Astrocyte (in vitro differentiated cells and primary cell): ENCODE measurements around the gene DOCK3. TPM values are rescaled to one million over a fixed set of nuclear protein-coding genes. Genes with fewer than 3 reads are reported as not detected.

Experiments
- DNase-seq: peaks from one replicate; pipeline ENCODE4 v3.0.0-alpha.2; 2010; ENCODE audit warnings: low read depth
- FAIRE-seq: peaks from 2 replicates; lab custom pipeline; 2011; peaks lifted over from hg19 to GRCh38; lab: Jason Lieb, UNC
- H2AFZ ChIP-seq: 2 replicates; pipeline ENCODE4 v1.6.0; 2012; ENCODE audit warnings: low read depth, low read length, inconsistent platforms
- H3K27ac ChIP-seq: 2 replicates; pipeline ENCODE4 v1.5.1; 2011; ENCODE audit warnings: low read depth, low read length, inconsistent platforms
- H3K27me3 ChIP-seq: 2 replicates; pipeline ENCODE4 v1.6.0; 2011; ENCODE audit warnings: low read length, inconsistent platforms; ENCODE audit not compliant: insufficient read depth
- H3K36me3 ChIP-seq: 2 replicates; pipeline ENCODE4 v1.5.1; 2011; ENCODE audit warnings: low read length, inconsistent platforms; ENCODE audit not compliant: insufficient read depth
- H3K4me1 ChIP-seq: 2 replicates; pipeline ENCODE4 v1.5.1; 2011; ENCODE audit warnings: low read length, inconsistent platforms; ENCODE audit not compliant: insufficient read depth
- H3K4me2 ChIP-seq: 2 replicates; pipeline ENCODE4 v1.6.0; 2012; ENCODE audit warnings: low read length, inconsistent platforms
- H3K4me3 ChIP-seq: 2 replicates; pipeline ENCODE4 v1.5.1; 2011; ENCODE audit warnings: low read depth, mild to moderate bottlenecking, low read length, inconsistent platforms; ENCODE audit not compliant: insufficient read depth
- H3K79me2 ChIP-seq: 2 replicates; pipeline ENCODE4 v1.6.0; 2012; ENCODE audit warnings: mild to moderate bottlenecking, low read length, inconsistent platforms; ENCODE audit not compliant: insufficient read depth
- H3K9ac ChIP-seq: 2 replicates; pipeline ENCODE4 v1.6.0; 2012; ENCODE audit warnings: mild to moderate bottlenecking, low read length, inconsistent platforms
- H3K9me3 ChIP-seq: 2 replicates; pipeline ENCODE4 v1.5.1; 2012; ENCODE audit warnings: low read depth, mild to moderate bottlenecking, low read length, inconsistent platforms; ENCODE audit not compliant: insufficient read depth
- H4K20me1 ChIP-seq: 2 replicates; pipeline ENCODE4 v1.6.0; 2012; ENCODE audit warnings: low read length, inconsistent platforms; ENCODE audit not compliant: insufficient read depth
- H3K27ac Mint-ChIP-seq: one replicate; pipeline ENCODE4 v1.8.0; 2021; ENCODE audit warnings: mild to moderate bottlenecking, mixed read lengths; ENCODE audit not compliant: unreplicated experiment
- H3K27me3 Mint-ChIP-seq: one replicate; pipeline ENCODE4 v1.8.0; 2021; ENCODE audit warnings: low read depth, mixed read lengths; ENCODE audit not compliant: unreplicated experiment
- H3K36me3 Mint-ChIP-seq: one replicate; pipeline ENCODE4 v1.8.0; 2021; ENCODE audit warnings: low read depth, mixed read lengths; ENCODE audit not compliant: unreplicated experiment
- H3K4me1 Mint-ChIP-seq: one replicate; pipeline ENCODE4 v1.8.0; 2021; ENCODE audit warnings: low read depth, mixed read lengths; ENCODE audit not compliant: unreplicated experiment
- H3K4me3 Mint-ChIP-seq: one replicate; pipeline ENCODE4 v1.8.0; 2021; ENCODE audit warnings: mild to moderate bottlenecking, moderate library complexity, mixed read lengths; ENCODE audit not compliant: unreplicated experiment
- H3K9me3 Mint-ChIP-seq: one replicate; pipeline ENCODE4 v1.8.0; 2021; ENCODE audit warnings: mild to moderate bottlenecking, mixed read lengths; ENCODE audit not compliant: unreplicated experiment
- CTCF ChIP-seq: IDR thresholded peaks from 2 replicates; pipeline ENCODE4 v1.5.1; 2011; ENCODE audit warnings: low read depth, mild to moderate bottlenecking, inconsistent platforms, low read length, moderate library complexity; ENCODE audit not compliant: insufficient read depth
- EZH2 ChIP-seq: IDR thresholded peaks from 2 replicates; pipeline ENCODE4 v1.6.1; 2012; ENCODE audit warnings: mild to moderate bottlenecking, low read length, inconsistent platforms; ENCODE audit not compliant: insufficient read depth
- total RNA-seq: library from RNA; stranded (reverse); gene quantifications from 2 replicates; pipeline ENCODE4 v1.2.1, GENCODE V29; 2021

Gene DOCK3
- total RNA-seq, 1 donor from 2014 or later = 3.3 TPM

GRCh38 chr3:51269466-51269865 lies 594.7 kb downstream of the DOCK3 start:
- Histone ChIP-seq H3K4me2 (no peak overlapping the region), H3K36me3 (no peaks in the 10 kb centered on the region), H2AFZ (no peak overlapping the region), H4K20me1 (no peaks in the 10 kb centered on the region), H3K27ac (no peak overlapping the region), H3K4me3 (no peak overlapping the region), H3K27me3 (no peaks in the 10 kb centered on the region), H3K4me1 (no peaks in the 10 kb centered on the region), H3K9me3 (no peaks in the 10 kb centered on the region), H3K79me2 (no peaks in the 10 kb centered on the region), H3K9ac (no peak overlapping the region)
- FAIRE-seq (no peak), DNase-seq (no peak)
- H3K4me3 Mint-ChIP-seq = no peak overlapping the region
- TF ChIP-seq CTCF (no peak), EZH2 (no peak)
- no peak overlapping the region for H3K27ac Mint-ChIP-seq
- peaks cover 8% of the 10 kb centered on the region for H3K4me1 Mint-ChIP-seq
- peaks cover 5% of the 10 kb centered on the region for H3K36me3 Mint-ChIP-seq
- no peaks in the 10 kb centered on the region for H3K27me3 Mint-ChIP-seq
- H3K9me3 Mint-ChIP-seq = peaks cover 12% of the 10 kb centered on the region

DNA sequence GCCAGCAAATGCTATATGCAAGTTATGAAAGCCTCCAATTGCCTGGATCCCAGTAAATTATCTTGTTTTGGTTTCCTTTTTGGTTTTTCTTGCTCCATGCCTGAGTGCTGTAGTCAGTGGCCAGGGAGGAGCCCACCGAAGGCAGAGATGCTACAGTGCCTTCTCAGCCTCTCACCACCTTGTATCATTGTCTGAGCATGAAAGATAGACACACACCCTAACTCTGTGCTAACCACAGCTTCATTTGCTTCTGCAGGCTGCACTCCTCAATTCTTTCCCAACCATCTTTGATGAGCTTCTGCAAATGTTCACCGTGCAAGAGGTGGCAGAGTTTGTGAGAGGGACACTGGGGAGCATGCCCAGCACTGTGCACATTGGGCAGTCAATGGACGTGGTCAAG lies 595.8 kb downstream of the DOCK3 start:
- H3K4me1 Mint-ChIP-seq = peaks cover 8% of the 10 kb centered on the region

More for the DNA sequence above, 595.8 kb downstream of the DOCK3 start:
- H3K4me2 ChIP-seq = no peak overlapping the region
- no peak overlapping the region for H3K27ac ChIP-seq
- Mint-ChIP-seq H3K27me3 (no peaks in the 10 kb centered on the region), H3K36me3 (peaks cover 5% of the 10 kb centered on the region), H3K9me3 (peaks cover 10% of the 10 kb centered on the region), H3K27ac (no peak overlapping the region), H3K4me3 (no peak overlapping the region)
- no peak for TF ChIP-seq CTCF
- TF ChIP-seq EZH2 = no peak
- H4K20me1 ChIP-seq = no peaks in the 10 kb centered on the region
- H3K9me3 ChIP-seq = no peaks in the 10 kb centered on the region
- H3K4me1 ChIP-seq = no peaks in the 10 kb centered on the region
- H3K79me2 ChIP-seq = no peaks in the 10 kb centered on the region
- no peak for DNase-seq
- no peak for FAIRE-seq
- H3K27me3 ChIP-seq = no peaks in the 10 kb centered on the region
- no peak overlapping the region for H3K9ac ChIP-seq
- no peaks in the 10 kb centered on the region for H3K36me3 ChIP-seq
- no peak overlapping the region for H2AFZ ChIP-seq
- no peak overlapping the region for H3K4me3 ChIP-seq
